Stimulated activated CD8-positive, alpha-beta memory T cell treated with anti-CD3 and anti-CD28 coated beads, Interleukin-7, amount 100 ng/mL, for 1 hour (primary cell): ENCODE data around the gene ROR1.

Experiments used
- DNase-seq, 2 donors: peaks; one replicate each; pipeline ENCODE4 v3.0.0-alpha.2; 2020; ENCODE audit warnings: low read depth in 2 of 2

The ROR1 gene

GRCh38 chr1:64013395-64013794 lies 239.6 kb downstream of the ROR1 start:
- no peak for DNase-seq

DNA sequence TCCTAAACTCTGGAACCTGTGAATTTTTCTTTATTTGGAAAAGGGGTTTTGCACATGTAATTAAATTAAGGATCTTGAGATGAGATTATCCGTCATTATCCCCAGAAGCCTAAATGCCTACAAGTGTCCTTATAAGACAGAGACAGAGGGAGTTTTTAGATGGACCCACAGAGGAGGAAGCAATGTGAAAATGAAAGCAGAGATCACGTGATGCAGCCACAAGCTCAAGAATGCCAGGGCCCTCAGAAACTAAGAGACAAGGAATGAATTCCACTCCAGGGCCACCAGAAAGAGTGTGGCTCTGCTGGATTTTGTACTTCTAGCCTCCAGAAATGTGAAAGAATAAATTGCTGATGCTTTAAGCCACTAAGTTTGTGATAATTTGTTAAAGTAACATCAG lies 246.0 kb downstream of the ROR1 start:
- DNase-seq = no peak

DNA sequence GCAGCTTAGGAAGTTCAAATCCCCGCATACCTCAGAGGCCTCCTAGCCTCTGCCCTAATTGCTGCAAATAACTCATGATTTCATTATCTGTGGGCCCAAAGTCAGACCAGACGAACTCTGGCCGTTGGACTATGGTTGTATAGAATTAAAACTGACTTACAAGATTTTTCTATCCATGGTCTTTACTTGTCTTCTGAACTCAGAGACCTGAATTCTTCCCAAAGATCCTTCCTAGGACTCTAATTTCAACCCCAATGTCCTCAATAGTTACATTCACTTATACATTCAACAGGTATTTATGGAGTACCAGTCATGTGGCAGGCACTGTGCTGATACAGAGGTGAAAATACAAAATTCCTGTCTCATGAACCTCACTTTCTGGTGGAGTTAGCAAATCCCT lies 247.2 kb downstream of the ROR1 start:
- no peak for DNase-seq

- DNase-seq = no peak
Observed at GRCh38 chr1:64025051-64025450, 251.2 kb downstream of the ROR1 start.

DNA sequence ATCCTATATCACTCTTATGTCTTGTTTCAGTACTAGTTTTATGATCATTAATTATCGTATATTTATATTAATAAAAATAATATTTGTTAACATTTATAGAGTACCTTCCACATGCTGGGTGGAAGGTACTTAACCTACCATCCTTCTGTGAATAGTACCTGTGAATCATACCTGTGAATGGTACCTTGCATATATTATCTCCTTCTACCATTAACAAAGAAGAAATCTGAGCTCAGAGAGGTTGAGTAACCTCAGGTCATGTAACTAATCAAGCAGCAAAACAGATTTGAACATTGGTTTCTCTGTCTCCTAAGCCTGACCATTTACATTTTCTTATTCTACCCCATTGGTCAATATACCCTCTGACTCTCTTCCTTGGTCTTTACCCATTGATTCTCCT lies 255.2 kb downstream of the ROR1 start:
- DNase-seq = no peak

DNA sequence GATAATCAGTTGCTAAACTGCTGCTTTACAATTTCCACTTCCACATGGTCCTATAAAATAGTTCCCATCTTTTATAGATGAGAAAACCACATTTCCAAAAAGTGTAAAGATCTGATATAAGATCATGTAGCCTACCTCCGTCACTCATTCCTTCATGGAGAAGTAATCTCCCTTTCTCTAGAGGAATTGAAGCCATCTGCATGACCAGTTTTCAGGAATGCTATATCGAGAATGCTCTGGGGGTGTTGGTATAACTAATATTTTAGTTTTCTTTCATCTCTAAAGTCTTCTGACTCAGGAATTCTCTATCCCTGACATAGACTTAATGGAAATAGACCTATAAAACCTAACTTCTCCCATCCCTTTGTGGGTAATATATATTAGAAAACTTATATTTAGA lies 256.6 kb downstream of the ROR1 start:
- no peak for DNase-seq

- DNase-seq = no peak
Observed at GRCh38 chr1:64031236-64031635, 257.4 kb downstream of the ROR1 start.

DNA sequence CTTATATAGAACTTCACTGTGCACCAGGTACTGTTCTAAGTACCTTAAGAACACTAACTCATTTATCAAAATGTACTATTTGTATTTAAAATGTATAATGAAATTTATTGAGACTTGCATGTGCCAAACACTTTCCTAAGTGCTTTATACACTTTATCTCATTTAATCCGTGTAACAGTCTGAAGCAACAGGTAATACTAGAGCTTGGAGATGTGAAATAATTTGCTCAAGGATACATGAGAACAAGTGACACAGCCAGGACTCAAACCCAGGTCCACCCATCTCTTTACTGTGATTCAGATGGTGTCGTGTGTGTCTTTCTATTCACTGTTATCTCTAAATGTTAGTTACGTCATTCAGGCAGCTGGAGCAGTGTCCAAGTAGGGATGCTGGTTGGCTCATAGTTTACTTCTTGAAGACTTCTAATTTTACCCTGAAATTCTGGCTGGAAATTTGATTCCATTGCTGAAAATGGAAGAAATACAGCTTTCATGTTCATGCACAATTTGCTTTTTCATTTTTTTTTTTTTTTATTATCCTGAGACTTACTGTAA lies 259.9 kb downstream of the ROR1 start:
- DNase-seq = no peak

DNA sequence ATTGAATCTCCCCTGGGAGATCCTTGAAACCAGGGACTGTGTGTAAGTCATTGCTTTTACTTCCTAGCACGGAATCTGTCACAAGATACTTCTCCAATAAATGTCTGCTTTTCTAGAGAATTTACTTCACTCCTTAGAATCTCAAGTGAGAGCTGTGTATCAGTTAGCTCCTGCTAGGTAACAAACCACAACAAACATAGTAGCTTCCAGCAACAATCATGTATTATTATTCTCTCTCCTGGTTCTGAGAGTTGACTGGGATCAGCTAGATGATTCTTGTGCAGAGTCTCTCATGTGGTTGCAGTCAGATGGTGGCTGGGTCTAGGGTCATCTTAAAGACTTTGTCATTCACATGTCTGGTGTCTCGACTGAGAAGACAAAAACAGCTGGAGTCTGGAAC lies 262.7 kb downstream of the ROR1 start:
- DNase-seq = no peak

- DNase-seq = no peak
Observed at GRCh38 chr1:64038119-64038518, 264.3 kb downstream of the ROR1 start.

GRCh38 chr1:64038965-64039364 lies 265.1 kb downstream of the ROR1 start:
- no peak for DNase-seq

GRCh38 chr1:64039390-64039926 lies 265.6 kb downstream of the ROR1 start:
- no peak for DNase-seq

DNA sequence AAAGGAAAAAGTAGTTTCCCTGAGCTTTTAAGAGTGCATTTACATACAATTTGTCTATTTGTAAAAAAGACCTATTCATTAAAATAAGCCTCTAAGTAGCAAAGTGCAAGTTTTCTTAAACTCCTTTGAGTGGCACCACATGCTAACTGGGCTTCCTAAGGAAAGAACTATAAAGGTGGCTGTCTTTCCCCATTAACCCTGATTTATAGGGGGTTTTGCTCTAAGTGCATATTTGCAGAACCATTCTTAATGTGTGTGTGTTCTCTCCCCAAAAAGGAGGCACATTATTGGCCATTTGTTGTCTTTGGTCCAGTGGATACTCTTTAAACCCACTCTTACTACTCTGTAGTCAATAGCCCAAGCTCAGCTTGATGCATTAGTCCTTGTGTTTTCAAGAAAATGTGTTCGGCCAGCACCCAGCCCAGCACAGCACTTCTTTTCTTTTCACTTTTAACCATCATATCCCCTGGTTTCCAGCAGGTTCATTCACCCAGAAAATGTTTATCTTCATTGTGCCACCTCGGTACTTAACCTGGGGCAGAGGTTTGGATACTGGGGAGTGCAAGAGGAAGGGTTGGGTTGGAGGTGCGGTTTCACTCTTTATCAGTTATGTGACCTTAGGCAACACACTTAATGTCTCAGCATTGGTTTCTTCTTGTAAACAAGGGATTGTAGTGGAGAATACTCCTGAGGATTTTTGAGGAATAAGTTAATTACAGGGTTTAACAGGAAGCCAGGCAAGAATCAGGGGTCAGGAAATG lies 267.7 kb downstream of the ROR1 start:
- no peak for DNase-seq

DNA sequence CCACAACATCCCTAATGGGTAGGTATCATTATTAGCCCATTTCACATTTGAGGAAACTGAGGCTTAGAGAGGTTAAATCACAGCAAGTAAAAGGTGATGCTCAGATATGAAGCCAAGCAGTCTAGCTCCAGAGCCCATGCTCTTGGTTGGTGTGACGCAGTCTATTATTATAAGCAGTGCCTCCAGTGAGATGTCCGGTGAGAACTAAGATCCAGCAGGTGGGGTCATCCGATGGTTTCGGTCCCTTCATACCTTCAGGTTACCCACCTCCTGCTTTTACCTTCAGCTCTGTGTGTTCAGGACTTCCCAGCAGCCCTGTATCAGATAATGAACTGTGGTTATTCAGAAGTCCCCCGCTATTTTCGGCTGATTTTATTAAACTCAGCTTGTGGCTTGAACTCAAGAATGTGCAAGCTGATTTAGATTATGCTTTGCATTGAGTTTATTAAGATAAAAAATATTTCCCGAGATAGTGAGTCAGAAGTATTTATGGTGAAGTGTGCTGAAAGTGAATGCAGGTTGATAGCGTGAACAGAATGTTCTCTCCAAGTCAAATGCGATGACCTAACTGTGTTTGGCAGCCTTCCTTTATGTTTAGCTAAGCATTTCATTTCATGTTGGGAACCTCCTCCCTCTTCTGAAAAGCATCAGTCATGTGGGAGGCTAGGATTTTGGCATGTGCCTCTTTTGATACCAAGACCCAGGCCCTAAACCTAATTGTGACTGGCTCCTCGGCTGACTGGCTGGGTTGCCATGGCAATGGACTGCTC lies 268.7 kb downstream of the ROR1 start:
- DNase-seq = no peak

DNA sequence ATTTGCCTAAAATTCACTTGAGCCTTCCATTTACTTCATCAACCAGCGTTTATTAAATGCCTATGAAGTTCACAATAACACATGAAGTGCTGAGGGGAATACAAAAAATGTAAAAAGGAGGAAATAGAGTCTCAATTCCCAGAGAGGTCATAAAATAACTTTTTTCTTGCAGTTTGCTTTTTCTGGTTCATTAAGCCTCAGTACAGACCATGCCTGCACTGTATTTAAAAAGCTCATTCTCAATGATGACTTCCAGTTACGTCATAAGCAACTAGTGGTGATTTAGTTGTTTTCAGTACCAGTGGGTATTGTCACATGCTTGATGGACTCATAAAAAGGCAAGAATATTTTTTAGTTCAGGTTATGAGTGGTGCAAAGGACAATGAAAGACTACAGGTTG lies 269.5 kb downstream of the ROR1 start:
- no peak for DNase-seq

DNA sequence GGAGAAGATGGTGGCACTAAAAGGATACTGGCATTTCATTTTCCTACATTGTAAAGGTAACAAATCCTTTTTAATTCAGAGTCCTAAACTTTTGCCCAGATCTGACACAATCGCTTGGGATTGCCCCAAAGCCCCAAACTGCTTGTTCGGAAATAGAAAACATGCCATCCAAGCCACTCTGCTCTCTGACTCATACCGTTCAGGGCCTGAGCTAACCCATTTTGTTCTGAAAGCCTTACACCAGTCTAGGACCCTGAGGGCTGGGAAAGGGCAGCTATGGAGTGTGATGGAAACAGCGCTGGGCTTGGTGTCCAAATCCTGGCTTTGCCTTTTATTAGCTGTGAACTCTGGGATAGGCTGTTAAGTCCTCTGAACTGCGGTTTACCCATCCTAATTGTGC lies 270.2 kb downstream of the ROR1 start:
- no peak for DNase-seq

- no peak for DNase-seq
Observed at GRCh38 chr1:64046243-64046642, 272.4 kb downstream of the ROR1 start.

GRCh38 chr1:64046891-64047290 lies 273.1 kb downstream of the ROR1 start:
- no peak for DNase-seq

DNA sequence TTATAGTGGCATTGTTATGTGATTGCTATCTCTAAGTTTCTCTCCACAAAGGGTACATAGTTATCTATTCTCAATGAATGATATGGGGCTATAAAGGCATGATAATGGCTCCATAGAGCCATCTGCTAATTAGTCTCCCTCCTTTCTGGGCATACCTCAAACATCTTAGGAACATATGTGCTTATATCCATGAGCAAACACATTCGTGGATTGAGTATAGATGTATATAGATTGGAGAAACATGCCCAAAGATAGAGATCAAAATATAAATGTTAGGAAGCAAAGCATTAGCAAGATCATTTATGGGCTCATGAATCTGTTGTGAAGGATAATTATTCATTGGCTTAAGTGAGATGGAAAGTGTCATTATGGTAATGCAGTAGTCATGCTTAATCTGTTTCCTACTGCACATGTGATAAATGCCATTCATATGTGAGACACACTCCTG lies 273.8 kb downstream of the ROR1 start:
- DNase-seq = no peak

GRCh38 chr1:64049900-64050540 lies 276.2 kb downstream of the ROR1 start:
- DNase-seq = no peak

DNA sequence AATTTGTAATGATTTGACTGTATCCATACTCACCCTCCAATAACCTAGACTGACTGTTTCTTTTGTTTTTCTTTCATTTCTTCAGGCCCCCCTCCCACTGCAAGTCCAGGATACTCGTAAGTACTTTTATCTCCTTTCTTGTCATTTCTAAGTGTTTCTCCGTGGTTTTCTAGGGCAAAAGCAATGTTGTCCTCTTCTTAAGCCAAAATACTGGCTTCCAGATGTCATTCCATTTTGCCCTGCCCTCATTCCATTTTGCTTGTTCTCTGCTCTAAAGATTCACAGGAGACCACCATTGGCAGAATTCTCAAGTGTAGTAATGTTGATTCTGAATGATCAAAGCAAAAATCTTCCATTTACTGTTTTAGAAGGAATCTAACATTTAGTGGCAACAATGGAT lies 276.8 kb downstream of the ROR1 start:
- no peak for DNase-seq

DNA sequence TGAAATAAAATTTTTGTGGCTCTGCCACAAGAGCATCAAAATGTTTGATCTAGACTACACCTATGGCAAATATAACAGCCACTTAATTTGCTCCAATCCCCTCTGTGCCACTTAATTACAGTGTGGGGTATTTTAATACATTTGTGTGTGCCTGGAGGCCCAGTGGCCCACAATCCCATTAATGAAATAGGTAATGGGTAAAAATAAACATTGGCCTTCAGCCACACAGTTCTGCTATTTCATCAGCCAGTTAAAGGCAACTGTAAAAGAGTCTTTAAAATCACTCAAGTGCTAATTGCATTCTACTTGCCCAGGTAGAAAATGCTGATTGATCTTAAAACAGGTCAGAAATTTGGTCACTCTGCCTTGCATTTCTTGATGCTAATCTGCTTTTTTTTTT lies 278.0 kb downstream of the ROR1 start:
- DNase-seq = no peak
